Measurements from ENCODE around the gene EIF5AL1.

- TF ChIP-seq PAX5 (IDR thresholded peaks at IDR 0.05; ENCODE audit: borderline replicate concordance, low read depth, low read length) (no peak), RELA (IDR thresholded peaks at IDR 0.05; ENCODE audit: borderline replicate concordance, partially characterized antibody) (no peak), SP1 (IDR thresholded peaks at IDR 0.05; ENCODE audit: low read depth, low read length) (no peak), IRF3 (IDR thresholded peaks at IDR 0.05) (no peak), CTCF (IDR thresholded peaks at IDR 0.05 in 2 of 3, conservative IDR thresholded peaks at IDR 0.05 in 1 of 3; ENCODE audit: control insufficient read depth in 2 of 3, extremely low read depth in 1 of 3, insufficient read depth in 1 of 3, low read depth in 3 of 3, low read length in 3 of 3) (no peak), POLR2A (IDR thresholded peaks at IDR 0.05; ENCODE audit: low read depth, low read length) (no peak), CEBPB (IDR thresholded peaks at IDR 0.05; ENCODE audit: borderline replicate concordance in 1 of 2, low read depth in 2 of 2, low read length in 2 of 2) (no peak)
Observed at GRCh38 chr10:79482741-79483140, 29.6 kb upstream of the EIF5AL1 start.
